NCI-H146 (cell line): ENCODE measurements around the gene TSHZ2.
"Not testable (repeated sequence)": the region's sequence is repeated elsewhere in the genome, so short reads cannot be mapped to it uniquely, and the experiment has no call there.

Source experiments
- DNase-seq: peaks from one replicate; lab custom pipeline; 2025; lab: John Stamatoyannopoulos, UW

TSHZ2 gene

DNA sequence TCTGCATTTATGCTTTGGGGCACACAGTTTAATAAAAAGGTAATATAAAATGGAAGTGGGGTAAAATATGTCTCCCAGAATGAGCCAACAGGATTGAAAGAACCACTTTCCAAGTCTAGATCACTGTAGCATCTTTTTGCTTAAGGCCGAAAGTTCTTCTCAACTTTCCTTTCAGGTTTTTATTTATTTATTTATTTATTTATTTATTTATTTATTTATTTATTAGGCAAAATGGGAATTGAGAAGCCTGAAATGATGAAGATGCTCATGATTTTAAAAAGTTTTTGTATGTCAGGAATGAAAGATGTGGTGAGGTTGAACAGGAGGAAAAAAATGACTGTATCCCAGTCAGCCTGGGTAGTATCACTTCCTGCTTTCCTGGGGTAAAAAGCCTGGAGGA lies 24.0 kb downstream of the TSHZ2 start:
- no peak for DNase-seq

DNA sequence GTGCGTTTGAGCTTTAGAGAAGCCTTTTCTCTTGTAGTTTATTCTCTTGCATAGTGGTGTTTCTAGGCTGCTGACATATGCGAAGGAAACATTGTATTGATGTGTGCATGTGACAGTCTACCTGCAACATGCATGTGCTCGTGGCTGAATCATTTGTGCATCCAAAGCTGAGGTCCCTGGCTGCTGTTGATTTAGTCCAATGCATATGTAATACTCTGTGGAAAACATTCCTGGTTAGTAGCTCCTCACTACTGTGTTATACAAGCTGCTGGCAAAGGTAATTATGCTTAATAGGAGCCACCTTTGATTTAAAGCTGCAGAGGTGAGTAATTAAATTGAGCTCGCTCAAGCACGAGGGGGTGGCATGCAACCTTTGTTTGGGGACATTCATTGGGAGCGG lies 24.5 kb downstream of the TSHZ2 start:
- peak; percentile 72 for DNase-seq

DNA sequence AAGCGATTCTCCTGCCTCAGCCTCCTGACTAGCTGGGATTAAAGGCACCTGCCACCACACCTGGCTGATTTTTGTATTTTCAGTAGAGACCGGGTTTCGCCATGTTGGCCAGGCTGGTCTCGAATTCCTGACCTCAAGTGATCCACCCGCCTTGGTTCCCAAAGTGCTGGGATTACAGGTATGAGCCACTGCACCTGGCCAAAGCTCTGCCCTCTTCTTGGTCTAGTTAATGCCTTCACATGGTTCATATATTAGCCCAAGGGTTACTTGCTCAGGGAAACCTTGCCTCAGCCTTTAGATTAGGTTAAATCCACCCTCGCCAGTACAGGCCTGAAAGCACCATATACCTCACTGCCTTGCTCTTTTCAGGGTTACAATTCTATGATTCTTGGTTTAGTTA lies 26.1 kb downstream of the TSHZ2 start:
- DNase-seq: no peak

DNA sequence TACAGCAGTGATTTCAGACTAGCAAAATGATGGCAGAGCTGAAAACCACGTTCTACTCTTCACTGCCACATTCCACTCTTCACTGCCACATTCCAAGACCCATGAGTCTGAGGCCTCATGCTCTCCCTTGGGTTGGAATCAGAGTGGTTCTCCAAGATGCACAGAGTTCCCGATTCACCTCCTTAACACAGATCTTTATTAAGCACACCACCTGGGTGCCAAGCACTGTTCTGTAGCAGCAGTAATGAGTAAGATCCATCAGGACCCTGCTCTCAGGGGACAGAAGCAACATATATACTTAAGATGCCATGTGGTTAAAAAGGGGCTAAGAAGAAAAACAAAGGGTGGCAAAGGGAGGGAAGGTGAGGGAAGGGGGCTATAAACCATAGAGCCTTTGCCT lies 26.9 kb downstream of the TSHZ2 start:
- DNase-seq: no peak

DNA sequence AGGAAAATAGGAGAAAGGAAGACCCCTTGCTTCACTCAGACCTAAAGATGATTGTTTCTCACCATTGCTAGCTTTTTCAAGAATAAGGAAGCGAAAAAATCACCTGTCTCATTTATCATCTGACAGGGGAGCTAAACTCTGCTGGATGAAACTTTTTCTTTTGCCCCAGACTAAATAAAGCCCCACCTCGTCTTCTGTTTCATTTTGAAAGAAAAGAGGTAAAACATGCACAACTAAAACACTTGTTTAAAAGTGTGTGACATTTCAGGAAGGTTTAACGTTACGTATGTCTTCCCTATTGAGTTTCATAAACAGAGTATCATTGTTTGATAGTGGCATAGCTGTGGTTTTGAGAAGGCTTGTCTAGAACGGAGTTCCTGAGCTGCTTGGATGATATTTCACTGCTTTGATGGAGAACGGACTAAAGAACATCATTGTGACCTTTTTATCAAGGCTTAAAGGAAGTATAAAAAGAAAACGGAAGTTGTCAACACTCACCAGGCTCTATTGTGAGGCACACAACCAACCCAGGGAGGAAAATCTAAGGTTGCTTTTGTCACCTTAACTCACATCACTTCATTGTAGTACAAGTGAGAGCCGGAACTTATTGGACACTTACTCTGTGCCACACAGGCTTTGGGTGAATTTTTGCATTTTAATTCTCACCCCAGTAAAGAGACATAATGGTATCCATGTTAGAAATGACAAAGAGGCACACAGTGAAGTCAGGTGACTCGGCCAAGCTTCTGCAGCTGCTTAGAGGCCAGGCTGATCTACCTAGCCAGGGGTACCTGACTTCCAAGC lies 29.5 kb downstream of the TSHZ2 start:
- DNase-seq: no peak

DNA sequence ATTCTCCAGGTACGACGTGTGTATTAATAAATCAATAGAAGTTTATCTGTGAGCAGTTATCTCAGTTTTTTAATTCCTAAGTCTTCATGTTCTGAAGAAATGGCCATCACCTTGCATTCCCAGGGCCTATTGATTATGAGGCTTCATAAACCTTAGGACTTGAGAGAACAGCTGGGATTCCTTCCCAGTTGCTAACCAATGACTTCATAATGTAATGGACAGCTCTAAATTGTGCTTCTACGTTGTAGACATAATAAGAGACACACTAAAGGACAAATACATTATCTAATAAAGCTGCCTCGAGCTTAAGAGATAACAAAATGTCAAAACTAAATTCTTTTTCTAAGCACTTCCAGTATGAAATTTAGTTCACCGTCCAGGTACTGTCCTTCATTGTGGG lies 30.6 kb downstream of the TSHZ2 start:
- no peak for DNase-seq

DNA sequence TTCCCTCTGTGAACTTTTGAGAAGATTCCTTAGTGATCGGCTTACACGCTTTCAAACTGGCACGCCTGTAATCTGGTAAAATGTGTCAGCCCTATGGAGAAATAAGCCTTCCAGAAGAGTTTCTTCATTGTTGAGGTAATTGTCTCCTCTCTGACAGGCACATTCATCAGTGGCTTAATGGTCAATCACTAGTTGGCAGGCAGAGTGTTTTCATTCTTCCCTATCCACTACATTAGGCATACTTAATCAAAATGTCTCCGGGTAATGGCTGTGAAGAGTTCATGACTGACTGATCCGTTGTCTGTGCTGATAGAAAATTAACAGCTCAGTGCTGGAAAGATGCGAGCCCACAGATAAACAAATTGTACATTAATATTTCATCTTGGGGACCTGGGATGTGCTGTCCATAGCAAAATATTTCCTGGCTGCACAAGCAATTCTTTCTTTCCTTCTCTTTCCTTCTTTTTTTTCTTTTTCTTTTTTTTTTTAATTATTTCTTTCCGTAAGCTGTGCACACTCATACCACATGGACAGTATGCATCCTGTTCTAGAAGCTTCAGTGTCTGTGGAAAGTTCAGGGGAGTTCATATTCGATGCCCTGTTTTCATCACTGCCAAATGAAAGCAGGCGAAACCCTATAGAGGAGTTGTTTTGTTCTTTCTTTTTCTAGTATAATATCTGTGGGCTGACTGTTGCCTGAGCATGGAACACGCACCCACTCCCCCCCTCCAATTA lies 31.4 kb downstream of the TSHZ2 start:
- no peak for DNase-seq

DNA sequence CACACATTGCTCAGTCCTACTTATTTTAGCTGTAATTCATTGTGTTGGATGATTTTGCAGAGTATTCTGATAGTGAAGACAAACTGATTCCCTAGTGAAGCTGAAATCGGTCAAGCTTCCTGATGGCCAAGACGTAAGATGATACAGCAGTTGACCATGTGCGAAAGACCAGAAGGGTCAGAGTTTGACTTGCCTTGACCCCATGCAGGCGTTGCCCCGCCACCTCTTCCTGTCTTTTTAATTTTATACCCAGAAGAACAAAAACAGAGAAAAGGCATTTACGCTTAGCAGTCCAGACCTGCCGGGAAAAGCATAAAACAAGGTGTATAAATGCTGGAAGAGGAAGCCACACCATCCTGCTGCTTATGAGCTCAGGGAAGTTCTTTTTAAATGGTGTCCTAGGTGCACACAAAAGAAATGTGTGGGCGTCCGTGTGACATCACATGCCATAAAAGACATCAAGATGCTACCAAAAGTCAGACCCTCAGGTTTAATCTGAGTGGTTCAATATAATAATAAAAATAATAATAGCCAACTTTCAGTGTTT lies 32.2 kb downstream of the TSHZ2 start:
- no peak for DNase-seq

DNA sequence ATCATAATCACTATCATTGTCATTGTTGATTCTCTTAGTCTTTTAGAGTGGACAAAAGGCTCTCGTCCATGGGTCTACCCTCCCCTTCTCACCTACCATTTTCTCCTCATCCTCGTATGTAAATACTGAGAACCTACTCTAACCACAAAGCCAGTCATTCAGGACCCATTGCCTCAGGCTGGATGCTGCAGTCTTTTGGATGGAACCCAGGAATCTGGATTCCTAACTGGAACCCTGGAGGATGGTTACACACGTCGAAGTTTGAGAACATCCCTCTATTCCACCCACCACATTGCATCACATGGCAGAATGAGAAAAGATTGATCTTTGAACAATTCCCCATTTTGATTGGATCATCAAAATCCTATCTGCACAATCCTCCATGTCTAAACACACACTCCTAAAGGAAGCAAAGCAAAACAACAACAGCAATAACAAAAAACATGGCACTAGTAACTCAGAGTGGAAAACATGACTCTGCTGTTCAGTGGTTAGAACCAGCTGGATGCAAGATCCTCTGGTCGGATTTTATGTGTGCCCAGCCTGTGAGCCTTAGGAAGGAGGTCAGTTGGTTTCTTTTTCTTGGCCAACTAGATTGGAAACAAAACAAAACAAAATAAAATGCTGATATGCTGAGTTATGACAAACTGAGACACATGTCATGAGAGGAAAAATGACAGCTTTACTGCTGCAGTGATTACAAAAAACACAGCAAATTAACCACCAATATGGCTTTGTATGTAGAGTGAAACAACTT lies 38.0 kb downstream of the TSHZ2 start:
- no peak for DNase-seq

DNA sequence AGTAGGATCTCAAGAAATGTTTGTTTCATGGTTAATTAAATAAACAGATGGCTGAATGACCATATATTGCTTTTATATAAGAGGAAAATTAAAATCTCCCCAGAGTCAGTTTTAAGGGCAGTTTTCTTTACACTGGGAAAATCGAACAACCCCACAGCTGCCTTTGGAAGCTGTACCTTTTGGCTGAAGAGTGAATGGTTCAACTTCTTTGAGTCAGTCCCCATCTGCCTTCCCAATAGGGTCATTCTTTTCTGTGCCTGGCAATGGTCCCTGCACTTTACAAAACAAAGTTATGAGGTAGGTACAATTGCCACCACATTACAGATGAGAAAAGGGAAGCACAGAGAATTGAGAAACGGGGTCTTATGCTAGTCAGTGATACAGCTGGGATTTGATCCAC lies 39.5 kb downstream of the TSHZ2 start:
- DNase-seq: no peak

DNA sequence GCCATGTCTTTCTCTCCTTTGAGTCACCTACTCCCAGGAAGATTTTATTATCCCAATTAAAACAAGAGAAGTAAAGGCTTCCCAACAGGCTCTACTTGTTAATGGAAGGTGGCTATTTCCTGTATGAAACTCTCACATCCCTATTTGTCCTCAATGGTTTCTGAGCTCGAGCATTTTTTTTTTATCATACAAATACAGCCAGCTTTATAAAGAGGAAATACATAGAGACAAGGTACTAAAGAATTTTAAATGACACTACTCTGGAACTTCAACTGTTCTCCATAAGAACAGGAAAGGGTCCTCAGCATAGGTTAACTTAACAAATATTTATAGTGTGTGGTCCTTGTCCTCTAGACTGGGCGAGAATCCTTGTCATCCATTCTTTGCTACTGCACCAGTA lies 41.0 kb downstream of the TSHZ2 start:
- no peak for DNase-seq

DNA sequence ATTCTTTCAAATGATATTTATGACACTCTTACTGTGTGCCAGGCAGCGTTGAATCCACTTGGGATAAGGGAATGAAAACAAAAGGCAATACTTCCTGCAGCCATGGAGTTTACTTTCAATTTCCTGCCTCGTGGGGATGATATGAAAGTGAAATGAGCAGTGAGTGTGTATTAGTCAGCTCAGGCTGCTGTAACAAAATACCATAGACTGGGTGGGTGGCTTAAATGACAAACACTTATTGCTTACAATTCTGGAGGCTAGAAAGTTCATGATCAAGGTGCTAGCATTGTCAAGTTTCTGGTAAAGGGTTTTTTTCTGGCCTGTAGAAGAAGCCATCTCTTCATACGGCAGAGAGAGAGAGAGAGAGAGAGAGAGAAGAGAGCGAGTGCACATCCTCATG lies 41.7 kb downstream of the TSHZ2 start:
- no peak for DNase-seq

DNA sequence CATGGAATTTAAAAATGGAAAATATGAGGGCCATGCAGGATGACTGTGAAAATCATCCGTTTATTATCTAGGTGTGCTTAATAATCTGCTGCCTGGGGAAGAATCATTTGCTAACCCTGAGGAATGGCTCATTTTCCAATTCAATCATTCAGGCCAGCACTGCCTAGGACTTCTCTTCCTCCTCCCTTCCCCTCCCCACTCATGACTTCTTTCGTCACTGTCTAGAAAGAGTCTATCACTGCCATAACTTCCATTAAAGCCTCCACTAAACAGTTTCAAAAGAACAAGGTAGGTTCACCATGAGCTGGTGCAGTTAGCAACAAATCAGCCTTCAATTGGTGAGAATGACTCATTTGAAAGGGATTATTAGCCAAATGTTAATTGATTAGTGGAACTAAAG lies 43.9 kb downstream of the TSHZ2 start:
- DNase-seq: no peak

DNA sequence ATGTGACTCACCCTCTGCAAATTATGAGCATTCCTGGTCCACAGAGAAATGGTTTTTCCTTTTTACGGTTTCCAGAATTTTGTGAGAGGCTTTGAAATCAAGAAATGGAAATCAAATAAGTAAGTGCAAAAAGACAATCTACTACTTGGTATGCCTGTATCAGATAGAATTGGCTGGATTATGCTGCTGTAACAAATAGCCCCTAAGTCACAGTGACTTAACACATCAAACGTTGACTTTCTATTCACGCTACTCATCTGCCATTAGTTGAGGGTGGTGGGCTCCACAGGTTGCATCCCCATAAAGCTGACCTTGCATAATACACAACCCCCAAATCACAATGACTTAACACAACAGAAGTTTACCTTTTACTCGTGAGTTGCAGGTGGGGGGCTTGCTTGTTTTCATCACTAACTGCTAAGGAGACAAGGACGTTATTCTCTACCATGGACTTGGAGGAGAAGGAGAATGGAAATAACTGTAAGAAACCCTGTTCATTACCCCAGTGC lies 44.4 kb downstream of the TSHZ2 start:
- DNase-seq: no peak

DNA sequence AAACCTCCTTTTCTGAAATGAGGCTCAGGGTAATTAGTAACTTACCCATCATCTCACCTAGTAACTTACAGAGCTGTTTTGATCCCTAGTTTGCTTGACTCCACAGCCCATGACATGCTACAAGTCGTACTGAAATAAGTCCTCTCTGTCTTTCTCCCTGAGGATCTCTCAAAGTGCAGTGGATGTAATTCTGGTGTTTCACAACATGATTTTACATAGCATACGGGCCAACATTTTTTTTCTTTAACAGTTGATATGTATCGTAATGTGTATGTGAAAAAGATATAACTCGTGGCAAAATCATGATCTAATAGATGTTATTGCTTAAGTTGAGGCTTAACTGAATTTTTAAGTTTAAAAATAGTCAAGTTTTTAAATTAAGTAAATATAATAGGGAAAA lies 45.0 kb downstream of the TSHZ2 start:
- no peak for DNase-seq

DNA sequence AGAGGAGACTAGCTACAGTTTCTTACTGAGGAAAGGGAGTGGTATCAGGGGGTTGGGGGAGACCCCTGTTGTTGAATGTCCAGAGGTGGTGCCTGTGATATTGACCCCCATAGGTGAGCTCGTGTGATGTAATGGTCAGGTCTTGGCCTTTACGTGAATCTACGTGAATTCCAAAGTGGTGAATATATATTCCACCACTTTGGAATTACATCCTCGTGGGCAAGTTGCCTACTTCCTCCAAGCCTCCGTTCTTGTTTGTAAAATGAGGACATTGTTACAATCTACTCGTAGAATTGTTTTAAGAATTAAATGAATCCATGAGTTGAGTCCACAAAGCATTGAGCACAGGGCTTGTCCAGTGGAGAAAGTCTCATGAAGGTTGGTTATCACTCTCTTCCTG lies 47.3 kb downstream of the TSHZ2 start:
- DNase-seq: no peak

DNA sequence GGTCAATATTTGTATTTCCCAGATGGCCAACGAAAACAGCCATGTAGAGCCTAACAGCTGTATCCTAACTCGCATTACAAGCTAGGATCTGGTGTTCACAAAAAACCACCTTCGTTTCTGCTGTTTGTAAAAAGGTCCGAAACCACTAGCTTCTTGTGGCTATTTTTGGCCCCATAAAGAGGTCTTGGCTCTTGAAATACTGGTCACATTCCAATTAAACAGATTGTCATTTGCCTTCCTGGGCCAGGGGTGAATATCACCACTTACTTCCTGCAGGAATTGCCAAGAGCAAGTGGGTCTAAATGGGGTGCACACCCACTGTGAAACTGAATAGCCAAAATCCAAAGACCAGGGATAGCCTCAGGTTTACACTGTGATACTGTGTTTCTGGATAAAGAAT lies 48.2 kb downstream of the TSHZ2 start:
- DNase-seq: no peak

DNA sequence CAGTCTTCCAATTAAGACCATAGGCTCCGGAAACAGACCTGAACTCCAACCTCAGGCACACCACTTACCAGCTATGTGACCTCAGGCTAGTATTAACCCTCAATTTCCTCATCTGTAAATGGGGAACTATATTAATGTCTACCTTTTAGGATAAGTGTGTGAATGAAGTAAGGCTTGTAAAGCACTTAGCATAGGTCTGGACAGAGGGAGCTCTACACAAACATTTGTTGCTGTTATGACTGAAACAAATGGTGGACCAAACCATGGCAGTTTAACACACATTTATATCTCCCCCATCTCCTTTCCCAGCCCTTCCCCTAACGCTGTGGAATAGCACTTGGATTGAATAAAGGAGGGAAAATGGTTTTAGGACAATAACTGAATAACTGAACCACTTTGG lies 48.7 kb downstream of the TSHZ2 start:
- DNase-seq: no peak

DNA sequence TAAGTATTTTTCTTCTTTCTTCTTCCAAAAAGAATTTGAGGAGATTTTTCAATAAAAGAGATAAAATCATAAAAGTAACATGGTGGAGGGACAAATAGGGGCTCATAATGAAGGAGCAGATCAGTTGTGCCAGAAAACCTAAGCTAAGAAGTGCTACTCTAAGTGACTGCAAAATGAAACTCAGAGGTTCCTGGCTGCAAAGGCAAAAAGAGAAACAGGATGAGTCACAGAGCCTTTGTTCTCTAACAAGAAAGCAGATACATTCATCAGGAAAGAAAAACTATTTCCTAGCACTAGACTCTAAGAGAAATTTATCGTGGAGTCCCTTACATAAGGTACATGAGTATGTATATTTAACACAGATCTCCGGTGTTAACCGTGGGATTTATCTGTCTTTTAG lies 49.8 kb downstream of the TSHZ2 start:
- no peak for DNase-seq

DNA sequence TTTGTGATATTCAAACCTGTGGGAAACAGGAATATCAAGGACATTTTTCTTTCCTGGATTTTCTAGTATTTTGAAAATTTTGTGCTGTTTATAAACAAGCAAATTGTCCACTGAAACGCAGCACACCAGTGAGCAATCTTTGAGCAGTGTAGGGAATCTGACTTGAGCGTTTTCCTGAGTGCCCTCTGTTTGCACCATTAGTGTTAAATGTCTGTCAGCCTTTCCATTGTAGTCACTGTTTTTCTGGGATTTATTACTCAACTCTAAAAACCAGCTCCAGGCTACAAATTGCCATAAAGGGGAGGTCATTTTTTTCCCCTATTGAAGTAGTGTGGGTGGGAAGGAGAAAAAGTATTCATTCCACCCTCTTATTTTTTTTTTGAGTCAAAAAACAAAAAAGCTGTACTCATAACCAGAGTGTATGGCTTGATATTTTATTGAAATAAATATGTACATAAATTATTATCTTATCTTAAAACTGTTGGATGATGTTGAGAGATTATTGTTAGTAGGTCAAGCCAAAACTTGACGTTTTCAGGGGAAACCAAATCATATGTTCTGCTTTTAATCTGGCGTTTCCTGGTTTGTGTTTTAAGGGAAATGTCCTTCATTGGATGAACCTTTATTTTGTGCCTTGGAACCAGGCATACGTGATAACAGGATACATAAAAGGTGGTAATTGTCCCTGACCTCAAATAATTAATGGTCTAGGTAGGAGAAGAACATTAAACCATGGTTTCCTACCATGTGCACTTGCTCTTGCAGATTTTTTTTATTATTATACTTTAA lies 51.8 kb downstream of the TSHZ2 start:
- DNase-seq: peak; percentile 23

DNA sequence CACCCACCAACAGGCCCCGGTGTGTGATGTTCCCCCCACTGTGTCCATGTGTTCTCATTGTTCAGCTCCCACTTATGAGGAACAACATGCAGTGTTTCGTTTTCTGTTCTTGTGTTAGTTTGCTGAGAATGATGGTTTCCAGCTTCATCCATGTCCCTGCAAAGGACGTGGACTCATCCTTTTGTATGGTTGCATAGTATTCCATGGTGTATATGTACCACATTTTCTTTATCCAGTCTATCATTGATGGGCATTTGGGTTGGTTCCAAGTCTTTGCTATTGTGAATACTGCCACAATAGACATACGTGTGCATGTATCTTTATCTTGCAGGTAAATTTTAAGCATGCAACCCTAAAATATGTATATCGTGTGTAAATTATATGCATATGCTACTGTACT lies 52.5 kb downstream of the TSHZ2 start:
- not testable (repeated sequence) for DNase-seq

DNA sequence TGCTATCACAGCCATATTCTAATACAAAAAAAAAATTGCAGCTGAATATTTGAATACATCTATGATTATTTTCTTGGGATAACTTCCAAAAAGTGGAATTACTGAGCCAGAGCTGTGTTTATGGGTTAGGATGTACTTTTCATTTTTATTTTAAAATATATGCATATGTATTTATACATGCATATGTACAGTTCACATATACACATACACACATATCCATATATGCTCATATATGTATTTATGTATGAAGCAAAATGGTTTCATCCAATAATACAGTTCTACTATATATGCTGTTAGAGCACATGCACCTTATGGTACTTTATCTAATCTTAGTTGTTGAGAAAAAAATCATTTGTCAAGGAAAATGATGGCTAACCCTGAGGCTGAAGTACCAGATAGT lies 54.9 kb downstream of the TSHZ2 start:
- DNase-seq: no peak
